Thymus (tissue), 2 donors: ENCODE measurements around the gene VARS1. TPM values are rescaled to one million over a fixed set of nuclear protein-coding genes. Genes with fewer than 3 reads are reported as not detected.

Experiments
- polyA plus RNA-seq: library from polyadenylated mRNA; stranded (reverse); fragments of 200-250 nt; gene quantifications from one replicate; pipeline ENCODE4 v1.2.3, GENCODE V29; 2013
- total RNA-seq: library from RNA; stranded (reverse); fragments of 120-200 nt; gene quantifications from one replicate; pipeline ENCODE4 v1.2.4, GENCODE V29; 2013
- donor health status: healthy.

The VARS1 gene
- total and polyA plus RNA-seq, 2 donors = 16.6 to 25.2 TPM

Other genes starting within 250 kb of the VARS1 start
Only the 30 nearest of the 42 such genes appear.
- 35.3 TPM for gene PRRC2A, start 175.0 kb downstream of the VARS1 start, total RNA-seq
- gene PRRC2A, start 175.0 kb downstream of the VARS1 start, polyA plus RNA-seq = 148 TPM
- gene BAG6, start 143.1 kb downstream of the VARS1 start, total RNA-seq = 101 TPM
- gene BAG6, start 143.1 kb downstream of the VARS1 start, polyA plus RNA-seq = 271 TPM
- 6.1 TPM for gene APOM, start 139.9 kb downstream of the VARS1 start, total RNA-seq
- 9.1 TPM for gene APOM, start 139.9 kb downstream of the VARS1 start, polyA plus RNA-seq
- 19.1 TPM for gene C6orf47, start 135.0 kb downstream of the VARS1 start, total RNA-seq
- 16.7 TPM for gene C6orf47, start 135.0 kb downstream of the VARS1 start, polyA plus RNA-seq
- gene GPANK1, start 130.8 kb downstream of the VARS1 start, total RNA-seq = 25.2 TPM
- 13.8 TPM for gene GPANK1, start 130.8 kb downstream of the VARS1 start, polyA plus RNA-seq
- 169 TPM for gene CSNK2B, start 129.7 kb downstream of the VARS1 start, total RNA-seq
- gene CSNK2B, start 129.7 kb downstream of the VARS1 start, polyA plus RNA-seq = 169 TPM
- gene LY6G5B, start 125.8 kb downstream of the VARS1 start, total RNA-seq = 2.3 TPM
- 6.5 TPM for gene LY6G5B, start 125.8 kb downstream of the VARS1 start, polyA plus RNA-seq
- 0.90 TPM for gene LY6G5C, start 114.7 kb downstream of the VARS1 start, total RNA-seq
- gene LY6G5C, start 114.7 kb downstream of the VARS1 start, polyA plus RNA-seq = 9.1 TPM
- gene ABHD16A, start 92.4 kb downstream of the VARS1 start, total RNA-seq = 50.0 TPM
- gene ABHD16A, start 92.4 kb downstream of the VARS1 start, polyA plus RNA-seq = 51.3 TPM
- 0.05 TPM for gene LY6G6F, start 88.9 kb downstream of the VARS1 start, total RNA-seq
- not detected for gene LY6G6F, start 88.9 kb downstream of the VARS1 start, polyA plus RNA-seq
- gene LY6G6D, start 80.4 kb downstream of the VARS1 start, total RNA-seq = not detected
- not detected for gene LY6G6D, start 80.4 kb downstream of the VARS1 start, polyA plus RNA-seq
- not detected for gene LY6G6C, start 74.0 kb downstream of the VARS1 start, total RNA-seq
- 7.0 TPM for gene LY6G6C, start 74.0 kb downstream of the VARS1 start, polyA plus RNA-seq
- gene MPIG6B, start 72.4 kb downstream of the VARS1 start, total RNA-seq = 0.14 TPM
- 0.32 TPM for gene MPIG6B, start 72.4 kb downstream of the VARS1 start, polyA plus RNA-seq
- gene DDAH2, start 66.5 kb downstream of the VARS1 start, total RNA-seq = 49.6 TPM
- 105 TPM for gene DDAH2, start 66.5 kb downstream of the VARS1 start, polyA plus RNA-seq
- 431 TPM for gene CLIC1, start 59.2 kb downstream of the VARS1 start, total RNA-seq
- 337 TPM for gene CLIC1, start 59.2 kb downstream of the VARS1 start, polyA plus RNA-seq
- 8.4 TPM for gene MSH5, start 55.7 kb downstream of the VARS1 start, total RNA-seq
- gene MSH5, start 55.7 kb downstream of the VARS1 start, polyA plus RNA-seq = 15.2 TPM
- 1.2 TPM for gene SAPCD1, start 33.1 kb downstream of the VARS1 start, total RNA-seq
- 9.7 TPM for gene SAPCD1, start 33.1 kb downstream of the VARS1 start, polyA plus RNA-seq
- 0.76 TPM for gene VWA7, start 18.4 kb downstream of the VARS1 start, total RNA-seq
- 0.66 TPM for gene VWA7, start 18.4 kb downstream of the VARS1 start, polyA plus RNA-seq
- 71.8 TPM for gene LSM2, start 11.2 kb upstream of the VARS1 start, total RNA-seq
- 76.8 TPM for gene LSM2, start 11.2 kb upstream of the VARS1 start, polyA plus RNA-seq
- gene HSPA1L, start 19.5 kb upstream of the VARS1 start, total RNA-seq = 1.2 TPM
- 2.4 TPM for gene HSPA1L, start 19.5 kb upstream of the VARS1 start, polyA plus RNA-seq
- 73.8 TPM for gene HSPA1A, start 19.8 kb upstream of the VARS1 start, total RNA-seq
- gene HSPA1A, start 19.8 kb upstream of the VARS1 start, polyA plus RNA-seq = 68.8 TPM
- 110 TPM for gene HSPA1B, start 32.0 kb upstream of the VARS1 start, total RNA-seq
- gene HSPA1B, start 32.0 kb upstream of the VARS1 start, polyA plus RNA-seq = 46.8 TPM
- 20.8 TPM for gene NEU1, start 67.1 kb upstream of the VARS1 start, total RNA-seq
- 21.9 TPM for gene NEU1, start 67.1 kb upstream of the VARS1 start, polyA plus RNA-seq
- gene SLC44A4, start 83.2 kb upstream of the VARS1 start, total RNA-seq = 0.42 TPM
- gene SLC44A4, start 83.2 kb upstream of the VARS1 start, polyA plus RNA-seq = 1.7 TPM
- gene EHMT2, start 101.9 kb upstream of the VARS1 start, total RNA-seq = 35.0 TPM
- gene EHMT2, start 101.9 kb upstream of the VARS1 start, polyA plus RNA-seq = 60.1 TPM
- 1.9 TPM for gene ZBTB12, start 106.3 kb upstream of the VARS1 start, total RNA-seq
- 2.6 TPM for gene ZBTB12, start 106.3 kb upstream of the VARS1 start, polyA plus RNA-seq
- 9.0 TPM for gene C2, start 132.0 kb upstream of the VARS1 start, total RNA-seq
- 10.3 TPM for gene C2, start 132.0 kb upstream of the VARS1 start, polyA plus RNA-seq
- gene CFB, start 150.3 kb upstream of the VARS1 start, total RNA-seq = 17.0 TPM
- 41.0 TPM for gene CFB, start 150.3 kb upstream of the VARS1 start, polyA plus RNA-seq
- 62.9 TPM for gene NELFE, start 163.2 kb upstream of the VARS1 start, total RNA-seq
- 44.5 TPM for gene NELFE, start 163.2 kb upstream of the VARS1 start, polyA plus RNA-seq
- 25.4 TPM for gene SKIC2, start 163.4 kb upstream of the VARS1 start, total RNA-seq
- 110 TPM for gene SKIC2, start 163.4 kb upstream of the VARS1 start, polyA plus RNA-seq